GM12878 (cell line): ENCODE results near the gene HUS1. TPM values are rescaled to one million over a fixed set of nuclear protein-coding genes. Genes with fewer than 3 reads are reported as not detected.

ENCODE experiments used
- ATAC-seq: fragments of 200-7000 bp; cut with Tn5 transposase; 3 replicates; pipeline ENCODE4 v1.9.1; 2020; ENCODE audit warnings: mild to moderate bottlenecking, moderate library complexity
- BruUV-seq: library from RNA; stranded (reverse); fragments of 400-500 nt; replicated peaks from 2 replicates; lab custom pipeline; 2021; lab: Mats Ljungman, UMichigan
- CTCF ChIA-PET: fragments of 300-600 bp; sonication (Branson Sonifier 250); formaldehyde crosslinking; extraction: SDS; loops from one replicate; lab custom pipeline; 2021; ENCODE audit warnings: inconsistent platforms; lab: Yijun Ruan, JAX
- POLR2A ChIA-PET: fragments of 350-600 bp; formaldehyde crosslinking; extraction: SDS; loops from one replicate; lab custom pipeline; 2021; ENCODE audit warnings: inconsistent platforms; lab: Charles Lee
- RAD21 ChIA-PET: fragments of 300-600 bp; sonication (Branson Sonifier 250); formaldehyde crosslinking; loops from one replicate; lab custom pipeline; 2023; ENCODE audit warnings: antibody characterized with exemption; ENCODE audit not compliant: unreplicated experiment; lab: Charles Lee
- SMC1A ChIA-PET: fragments of 300-600 bp; sonication (Branson Sonifier 250); formaldehyde crosslinking; loops from one replicate; lab custom pipeline; 2023; ENCODE audit not compliant: unreplicated experiment, uncharacterized antibody; lab: Charles Lee
- DNase-seq: peaks from one replicate; pipeline ENCODE4 v3.0.0-alpha.2; 2011; ENCODE audit warnings: low read depth, low spot score
- FAIRE-seq: peaks from 3 replicates; lab custom pipeline; 2011; peaks lifted over from hg19 to GRCh38; lab: Jason Lieb, UNC
- H2AFZ ChIP-seq: 2 replicates; pipeline ENCODE4 v1.6.0; 2011; ENCODE audit warnings: low read depth, low read length, control low read depth; ENCODE audit not compliant: control insufficient read depth
- H3K27ac ChIP-seq: 2 replicates; pipeline ENCODE4 v1.5.1; 2011; ENCODE audit warnings: control low read depth; ENCODE audit not compliant: control insufficient read depth, insufficient read depth
- H3K27me3 ChIP-seq, 2 experiments: replicated peaks in 1 of 2; 2 replicates each; pipeline versions ENCODE4 v1.6.0 to v1.6.1; 2011; ENCODE audit warnings: low read length in 1 of 2; ENCODE audit not compliant: control insufficient read depth in 2 of 2, insufficient read depth in 2 of 2
- H3K36me3 ChIP-seq, 2 experiments: 2 replicates each; pipeline ENCODE4 v1.5.1; 2011; ENCODE audit warnings: low read length in 1 of 2; ENCODE audit not compliant: control insufficient read depth in 2 of 2, insufficient read depth in 2 of 2
- H3K4me1 ChIP-seq: 2 replicates; pipeline ENCODE4 v1.6.1; 2011; ENCODE audit warnings: mild to moderate bottlenecking, low read length, moderate library complexity, mixed read lengths; ENCODE audit not compliant: control insufficient read depth, insufficient read depth
- H3K4me2 ChIP-seq: 2 replicates; pipeline ENCODE4 v1.6.0; 2011; ENCODE audit warnings: control low read depth; ENCODE audit not compliant: control insufficient read depth, insufficient read depth
- H3K4me3 ChIP-seq: fragments of 200-600 bp; sonication (generic); 2 replicates; pipeline ENCODE4 v1.5.1; 2016
- H3K79me2 ChIP-seq: 2 replicates; pipeline ENCODE4 v1.6.0; 2011; ENCODE audit warnings: low read length; ENCODE audit not compliant: control insufficient read depth, insufficient read depth
- H3K9ac ChIP-seq: 2 replicates; pipeline ENCODE4 v1.8.0; 2011; ENCODE audit warnings: low read length, control low read depth, mixed read lengths; ENCODE audit not compliant: control insufficient read depth, insufficient read depth
- H3K9me3 ChIP-seq: replicated peaks from 3 replicates; pipeline ENCODE4 v1.5.1; 2011; ENCODE audit warnings: mild to moderate bottlenecking, low read length; ENCODE audit not compliant: control insufficient read depth, insufficient read depth
- H4K20me1 ChIP-seq: 2 replicates; pipeline ENCODE4 v1.6.0; 2011; ENCODE audit not compliant: control insufficient read depth, insufficient read depth
- CREB1 ChIP-seq: IDR thresholded peaks from 2 replicates; pipeline ENCODE4 v1.6.1; 2012; ENCODE audit warnings: low read depth, mild to moderate bottlenecking, inconsistent platforms
- EED ChIP-seq: sonication (generic); IDR thresholded peaks from 2 replicates; pipeline ENCODE4 v1.6.1; 2016; ENCODE audit warnings: antibody characterized with exemption, low read depth
- GATAD2B ChIP-seq: fragments of 450-650 bp; conservative IDR thresholded peaks from 2 replicates; pipeline ENCODE4 v1.6.1; 2017; ENCODE audit warnings: low read depth, mild to moderate bottlenecking, moderate library complexity
- HDAC6 ChIP-seq: fragments of 200-600 bp; sonication (generic); IDR thresholded peaks from one replicate; pipeline ENCODE4 v1.8.0; 2017; ENCODE audit warnings: antibody characterized with exemption; ENCODE audit not compliant: unreplicated experiment
- HDGF ChIP-seq: fragments of 450-650 bp; IDR thresholded peaks from 2 replicates; pipeline ENCODE4 v1.6.1; 2016; ENCODE audit warnings: antibody characterized with exemption
- MEF2A ChIP-seq: IDR thresholded peaks from 2 replicates; pipeline ENCODE4 v1.6.1; 2011; ENCODE audit warnings: low read depth, mild to moderate bottlenecking, low read length, moderate library complexity; ENCODE audit not compliant: insufficient read depth
- MTA2 ChIP-seq: fragments of 450-650 bp; IDR thresholded peaks from 2 replicates; pipeline ENCODE4 v1.6.1; 2016; ENCODE audit warnings: low read depth, mild to moderate bottlenecking, moderate library complexity
- TCF12 ChIP-seq: IDR thresholded peaks from 2 replicates; pipeline ENCODE4 v1.6.1; 2011; ENCODE audit warnings: low read depth, mild to moderate bottlenecking, low read length
- WGBS: methylation state at CpG from one replicate; pipeline ENCODE4 v1.1.6; 2016; ENCODE audit warnings: low lambda C conversion rate; ENCODE audit not compliant: insufficient replicate concordance, insufficient coverage; ENCODE audit errors: missing lambda C conversion rate; 5-methylcytosine and 5-hydroxymethylcytosine counted together
- in situ Hi-C: fragments of 300-500 bp; cut with MboI; formaldehyde crosslinking; loops from 9 replicates; pipeline ENCODE4 v1.14.3; 2018; ENCODE audit warnings: mixed read lengths
- intact Hi-C: fragments of 100-400 bp; cut with micrococcal nuclease; formaldehyde crosslinking; loops from one replicate; pipeline ENCODE4 v1.14.2; 2022; ENCODE audit not compliant: unreplicated experiment
- polyA plus RNA-seq, 11 experiments: library from polyadenylated mRNA; depleted of rRNA in 4 of 11; unstranded in 6 of 11; stranded (reverse) in 5 of 11; fragments of >200 nt; fragmentation: Nextera tagmentation in 4 of 11; fragmentation: Illumina TruSeq in 1 of 11; extraction: Ambion mirVana in 4 of 11; extraction: Trizol in 1 of 11; gene quantifications; 1 replicate in 1 of 11; 2 replicates in 10 of 11; pipeline versions ENCODE4 v1.2.1 to v1.2.3, GENCODE V29; 2011 to 2016; ENCODE audit warnings: inconsistent platforms in 2 of 11, missing spikeins in 2 of 11, low read depth in 1 of 11
- total RNA-seq, 4 experiments: library from RNA; depleted of rRNA in 3 of 4; stranded (reverse); fragments of >200 nt in 3 of 4; fragmentation: Illumina TruSeq in 1 of 4; extraction: Trizol in 1 of 4; gene quantifications; 2 replicates each; pipeline versions ENCODE4 v1.2.1 to v1.2.3, GENCODE V29; 2013 to 2021
- TF ChIP-seq, protein P1 (sequence below): fragments of 450-650 bp; IDR thresholded peaks from 2 replicates; pipeline ENCODE4 v1.6.1; 2017; ENCODE audit warnings: mild to moderate bottlenecking, low read depth, inconsistent platforms; ENCODE audit not compliant: poor library complexity, severe bottlenecking
- TF ChIP-seq, protein P2 (sequence below): fragments of 450-650 bp; IDR thresholded peaks from 2 replicates; pipeline ENCODE4 v1.6.1; 2017; ENCODE audit warnings: antibody characterized with exemption, mild to moderate bottlenecking, moderate library complexity
- TF ChIP-seq, protein P3 (sequence below), 3 experiments: IDR thresholded peaks in 2 of 3; conservative IDR thresholded peaks in 1 of 3; 2 replicates each; pipeline ENCODE4 v1.5.1; 2011; ENCODE audit warnings: low read depth in 3 of 3, low read length in 3 of 3, mild to moderate bottlenecking in 3 of 3, control low read depth in 2 of 3, moderate library complexity in 2 of 3, inconsistent platforms in 1 of 3, mixed read lengths in 1 of 3; ENCODE audit not compliant: control insufficient read depth in 2 of 3, insufficient read depth in 1 of 3; ENCODE audit errors: extremely low read depth in 1 of 3

The HUS1 gene
- total and polyA plus RNA-seq, 10 of the 15 experiments (the other 5 are each of a cell fraction or from before 2014, with no cell fraction given), result 10.4 to 35.5 (median 22.6) TPM

DNA sequence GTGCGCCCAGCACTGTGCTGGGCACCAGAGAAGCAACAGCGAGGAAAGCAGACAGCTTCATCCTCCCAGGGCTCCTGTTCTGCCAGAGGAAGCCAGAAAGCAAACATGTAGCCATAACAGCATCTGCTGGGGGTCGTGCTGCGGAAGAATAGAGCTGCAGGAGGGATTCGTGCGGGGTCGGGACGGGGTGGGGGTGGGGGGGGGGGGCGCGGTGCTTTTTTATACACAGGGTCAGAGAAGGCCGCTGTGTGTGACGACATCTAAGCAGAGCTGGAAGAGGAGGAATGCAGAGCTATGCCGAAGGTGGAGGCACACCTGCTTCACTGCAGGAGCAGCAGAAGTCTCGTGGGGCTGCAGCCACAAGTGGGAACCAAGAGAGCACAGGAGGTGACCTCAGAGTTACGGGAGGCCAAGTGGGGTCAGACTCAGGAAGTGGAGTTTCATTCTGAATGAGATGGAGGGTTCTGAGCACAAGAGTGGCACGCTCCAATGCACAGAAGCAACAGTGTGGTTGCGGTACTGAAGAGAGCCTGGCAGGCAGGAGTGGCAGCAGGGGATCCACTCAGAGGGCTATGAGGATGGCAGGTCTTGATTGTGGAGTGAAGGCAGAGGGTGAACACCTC, 42.2 kb downstream of the HUS1 start (continued):
- TF ChIP-seq, protein P1, sequence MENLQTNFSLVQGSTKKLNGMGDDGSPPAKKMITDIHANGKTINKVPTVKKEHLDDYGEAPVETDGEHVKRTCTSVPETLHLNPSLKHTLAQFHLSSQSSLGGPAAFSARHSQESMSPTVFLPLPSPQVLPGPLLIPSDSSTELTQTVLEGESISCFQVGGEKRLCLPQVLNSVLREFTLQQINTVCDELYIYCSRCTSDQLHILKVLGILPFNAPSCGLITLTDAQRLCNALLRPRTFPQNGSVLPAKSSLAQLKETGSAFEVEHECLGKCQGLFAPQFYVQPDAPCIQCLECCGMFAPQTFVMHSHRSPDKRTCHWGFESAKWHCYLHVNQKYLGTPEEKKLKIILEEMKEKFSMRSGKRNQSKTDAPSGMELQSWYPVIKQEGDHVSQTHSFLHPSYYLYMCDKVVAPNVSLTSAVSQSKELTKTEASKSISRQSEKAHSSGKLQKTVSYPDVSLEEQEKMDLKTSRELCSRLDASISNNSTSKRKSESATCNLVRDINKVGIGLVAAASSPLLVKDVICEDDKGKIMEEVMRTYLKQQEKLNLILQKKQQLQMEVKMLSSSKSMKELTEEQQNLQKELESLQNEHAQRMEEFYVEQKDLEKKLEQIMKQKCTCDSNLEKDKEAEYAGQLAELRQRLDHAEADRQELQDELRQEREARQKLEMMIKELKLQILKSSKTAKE, result peak; percentile 98
- TF ChIP-seq GATAD2B (0 out of 2 replicates have a peak, but pooled peaks have one; percentile 27), TCF12 (peak; percentile 99)

DNA sequence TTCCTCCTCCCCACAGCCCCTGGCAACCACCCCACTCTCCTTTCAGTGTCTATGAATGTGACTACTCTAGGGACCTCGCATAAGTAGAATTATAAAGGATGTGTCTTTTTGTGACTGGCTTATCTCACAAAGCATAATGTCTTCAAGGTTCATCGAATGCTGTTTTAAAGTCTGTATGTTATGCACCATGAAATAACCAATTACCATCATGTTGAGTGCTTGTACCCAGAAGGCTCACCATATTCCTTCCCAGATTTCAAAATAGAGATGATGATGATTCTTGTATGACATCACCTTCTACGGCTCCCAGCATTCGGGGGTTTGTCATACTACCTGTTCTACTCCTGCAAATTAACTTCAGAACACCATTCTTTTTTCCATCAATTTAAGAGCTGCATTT, 43.1 kb downstream of the HUS1 start:
- H3K79me2 ChIP-seq, result no peaks in the 10 kb centered on the region
- BruUV-seq, result no TSS peak
- no peaks in the 10 kb centered on the region for H3K9me3 ChIP-seq
- H3K4me2 ChIP-seq, result peak overlapping the region; percentile 81
- no peak overlapping the region for H3K4me3 ChIP-seq
- SMC1A ChIA-PET, result interaction anchor here (2.4 kb wide), 1 partner anchor 8 kb away, joined by 13 read pairs; no protein-coding TSS in a partner anchor
- TF ChIP-seq, protein P2, sequence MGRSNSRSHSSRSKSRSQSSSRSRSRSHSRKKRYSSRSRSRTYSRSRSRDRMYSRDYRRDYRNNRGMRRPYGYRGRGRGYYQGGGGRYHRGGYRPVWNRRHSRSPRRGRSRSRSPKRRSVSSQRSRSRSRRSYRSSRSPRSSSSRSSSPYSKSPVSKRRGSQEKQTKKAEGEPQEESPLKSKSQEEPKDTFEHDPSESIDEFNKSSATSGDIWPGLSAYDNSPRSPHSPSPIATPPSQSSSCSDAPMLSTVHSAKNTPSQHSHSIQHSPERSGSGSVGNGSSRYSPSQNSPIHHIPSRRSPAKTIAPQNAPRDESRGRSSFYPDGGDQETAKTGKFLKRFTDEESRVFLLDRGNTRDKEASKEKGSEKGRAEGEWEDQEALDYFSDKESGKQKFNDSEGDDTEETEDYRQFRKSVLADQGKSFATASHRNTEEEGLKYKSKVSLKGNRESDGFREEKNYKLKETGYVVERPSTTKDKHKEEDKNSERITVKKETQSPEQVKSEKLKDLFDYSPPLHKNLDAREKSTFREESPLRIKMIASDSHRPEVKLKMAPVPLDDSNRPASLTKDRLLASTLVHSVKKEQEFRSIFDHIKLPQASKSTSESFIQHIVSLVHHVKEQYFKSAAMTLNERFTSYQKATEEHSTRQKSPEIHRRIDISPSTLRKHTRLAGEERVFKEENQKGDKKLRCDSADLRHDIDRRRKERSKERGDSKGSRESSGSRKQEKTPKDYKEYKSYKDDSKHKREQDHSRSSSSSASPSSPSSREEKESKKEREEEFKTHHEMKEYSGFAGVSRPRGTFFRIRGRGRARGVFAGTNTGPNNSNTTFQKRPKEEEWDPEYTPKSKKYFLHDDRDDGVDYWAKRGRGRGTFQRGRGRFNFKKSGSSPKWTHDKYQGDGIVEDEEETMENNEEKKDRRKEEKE, result no peak
- no peak for TF ChIP-seq MTA2
- no peak for TF ChIP-seq EED
- TF ChIP-seq CREB1, result no peak
- no peak for TF ChIP-seq HDGF
- no peak for TF ChIP-seq MEF2A
- TF ChIP-seq, protein P3, sequence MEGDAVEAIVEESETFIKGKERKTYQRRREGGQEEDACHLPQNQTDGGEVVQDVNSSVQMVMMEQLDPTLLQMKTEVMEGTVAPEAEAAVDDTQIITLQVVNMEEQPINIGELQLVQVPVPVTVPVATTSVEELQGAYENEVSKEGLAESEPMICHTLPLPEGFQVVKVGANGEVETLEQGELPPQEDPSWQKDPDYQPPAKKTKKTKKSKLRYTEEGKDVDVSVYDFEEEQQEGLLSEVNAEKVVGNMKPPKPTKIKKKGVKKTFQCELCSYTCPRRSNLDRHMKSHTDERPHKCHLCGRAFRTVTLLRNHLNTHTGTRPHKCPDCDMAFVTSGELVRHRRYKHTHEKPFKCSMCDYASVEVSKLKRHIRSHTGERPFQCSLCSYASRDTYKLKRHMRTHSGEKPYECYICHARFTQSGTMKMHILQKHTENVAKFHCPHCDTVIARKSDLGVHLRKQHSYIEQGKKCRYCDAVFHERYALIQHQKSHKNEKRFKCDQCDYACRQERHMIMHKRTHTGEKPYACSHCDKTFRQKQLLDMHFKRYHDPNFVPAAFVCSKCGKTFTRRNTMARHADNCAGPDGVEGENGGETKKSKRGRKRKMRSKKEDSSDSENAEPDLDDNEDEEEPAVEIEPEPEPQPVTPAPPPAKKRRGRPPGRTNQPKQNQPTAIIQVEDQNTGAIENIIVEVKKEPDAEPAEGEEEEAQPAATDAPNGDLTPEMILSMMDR (IDR thresholded peaks at IDR 0.05 in 2 of 3, conservative IDR thresholded peaks at IDR 0.05 in 1 of 3; ENCODE audit: control insufficient read depth in 2 of 3, extremely low read depth in 1 of 3, insufficient read depth in 1 of 3, low read depth in 3 of 3, low read length in 3 of 3), result no peak
- TF ChIP-seq HDAC6, result no peak
- WGBS, result 39% methylated on average over 4 of the region's 4 CpGs
- intact Hi-C loops (loop anchor here (5.0 kb wide), 1 partner anchor 321 kb away; no protein-coding TSS in a partner anchor), in situ Hi-C loops (loop anchor here (25.0 kb wide), 1 partner anchor 1826 kb away; the partner anchor contains the start of gene VWC2)
- H3K36me3 ChIP-seq, result no peaks in the 10 kb centered on the region
- H3K9ac ChIP-seq, result no peak overlapping the region
- ATAC-seq (no peak), FAIRE-seq (no peak), DNase-seq (no peak)
- no peak overlapping the region for H2AFZ ChIP-seq
- peaks cover 28% of the 10 kb centered on the region for H3K4me1 ChIP-seq
- CTCF ChIA-PET, result interaction anchor here (1.1 to 2.2 kb wide), 2 partner anchors 42 to 265 kb away, joined by 4 to 6 read pairs; no protein-coding TSS in a partner anchor
- H4K20me1 ChIP-seq, result no peaks in the 10 kb centered on the region
- H3K27ac ChIP-seq, result no peak overlapping the region
- RAD21 ChIA-PET, result interaction anchor here (1.0 to 3.0 kb wide), 3 partner anchors 9 to 149 kb away, joined by 3 to 17 read pairs (median 4); partner anchors contain the start of gene PKD1L1
- POLR2A ChIA-PET, result no interaction called here
- peaks cover 0 to 1% of the 10 kb centered on the region in 2 experiments; a peak in 2 of 4 replicates for H3K27me3 ChIP-seq
